H1 (cell line): ENCODE measurements around the gene NAMPT. TPM values are rescaled to one million over a fixed set of nuclear protein-coding genes. Genes with fewer than 3 reads are reported as not detected.

Experiments
- CTCF ChIA-PET: fragments of 300-600 bp; sonication (Branson Sonifier 250); formaldehyde crosslinking; loops from one replicate; lab custom pipeline; 2021; ENCODE audit not compliant: partially characterized antibody; lab: Charles Lee
- POLR2A ChIA-PET: fragments of 300-600 bp; sonication (Branson Sonifier 250); formaldehyde crosslinking; loops from one replicate; lab custom pipeline; 2021; ENCODE audit warnings: inconsistent platforms; ENCODE audit not compliant: partially characterized antibody; lab: Charles Lee
- DNase-seq, 2 experiments: peaks; one replicate each; pipeline versions ENCODE4 v3.0.0 to v3.0.0-alpha.2; 2010 to 2022; ENCODE audit warnings: low spot score in 2 of 2, low read depth in 1 of 2, mixed read lengths in 1 of 2
- FAIRE-seq: peaks from 2 replicates; lab custom pipeline; 2011; peaks lifted over from hg19 to GRCh38; lab: Jason Lieb, UNC
- H2AFZ ChIP-seq: 2 replicates; pipeline ENCODE4 v1.8.1; 2012; ENCODE audit warnings: low read length, inconsistent platforms
- H2AK5ac ChIP-seq: 2 replicates; pipeline ENCODE4 v1.6.1; 2013; ENCODE audit warnings: low read depth, low read length
- H2BK120ac ChIP-seq: replicated peaks from 2 replicates; pipeline ENCODE3; 2013; ENCODE audit warnings: low read depth, low read length, inconsistent platforms
- H2BK12ac ChIP-seq: 2 replicates; pipeline ENCODE4 v1.6.1; 2013; ENCODE audit warnings: low read depth, low read length
- H2BK15ac ChIP-seq: 2 replicates; pipeline ENCODE4 v1.6.1; 2013; ENCODE audit warnings: low read length
- H2BK20ac ChIP-seq: 2 replicates; pipeline ENCODE4 v1.6.1; 2013; ENCODE audit warnings: low read length
- H2BK5ac ChIP-seq: 2 replicates; pipeline ENCODE4 v1.6.1; 2013; ENCODE audit warnings: low read depth, low read length
- H3K14ac ChIP-seq: 2 replicates; pipeline ENCODE4 v1.6.1; 2013; ENCODE audit warnings: inconsistent platforms; ENCODE audit not compliant: insufficient read length
- H3K18ac ChIP-seq: 2 replicates; pipeline ENCODE4 v1.6.1; 2013; ENCODE audit warnings: low read length; ENCODE audit errors: extremely low read depth
- H3K23ac ChIP-seq: 2 replicates; pipeline ENCODE4 v1.6.1; 2013; ENCODE audit warnings: inconsistent platforms; ENCODE audit not compliant: insufficient read length
- H3K23me2 ChIP-seq: 2 replicates; pipeline ENCODE4 v1.6.1; 2013; ENCODE audit warnings: low read depth, low read length
- H3K27ac ChIP-seq: 2 replicates; pipeline ENCODE4 v1.6.1; 2011; ENCODE audit warnings: low read depth, low read length, inconsistent platforms
- H3K27me3 ChIP-seq, 4 experiments: replicated peaks in 1 of 4; 1 replicate in 1 of 4; 2 replicates in 3 of 4; pipeline versions ENCODE4 v1.6.1 to v1.8.1; 2011 to 2013; ENCODE audit warnings: low read length in 3 of 4, mild to moderate bottlenecking in 3 of 4, inconsistent platforms in 2 of 4, mixed read lengths in 2 of 4, moderate library complexity in 1 of 4; ENCODE audit not compliant: control insufficient read depth in 3 of 4, insufficient read depth in 3 of 4; ENCODE audit errors: extremely low read depth in 1 of 4
- H3K36me3 ChIP-seq, 4 experiments: 2 replicates each; pipeline versions ENCODE4 v1.6.1 to v1.8.1; 2011 to 2013; ENCODE audit warnings: mild to moderate bottlenecking in 4 of 4, low read length in 3 of 4, moderate library complexity in 2 of 4, control low read depth in 1 of 4, inconsistent platforms in 1 of 4; ENCODE audit not compliant: insufficient read depth in 4 of 4, control insufficient read depth in 2 of 4
- H3K4ac ChIP-seq: replicated peaks from 2 replicates; pipeline ENCODE3; 2013; ENCODE audit warnings: low read length, low read depth, mixed read lengths, inconsistent platforms; ENCODE audit not compliant: insufficient read length
- H3K4me1 ChIP-seq, 4 experiments: replicated peaks in 1 of 4; 1 replicate in 1 of 4; 2 replicates in 3 of 4; pipeline versions ENCODE4 v1.6.1 to v1.8.1; 2011 to 2013; ENCODE audit warnings: low read length in 3 of 4, inconsistent platforms in 2 of 4, mixed read lengths in 1 of 4; ENCODE audit not compliant: insufficient read depth in 4 of 4, control insufficient read depth in 3 of 4
- H3K4me2 ChIP-seq, 2 experiments: 2 replicates each; pipeline versions ENCODE4 v1.6.1 to v1.8.1; 2011 to 2013; ENCODE audit warnings: low read depth in 2 of 2, low read length in 2 of 2, control low read depth in 1 of 2, inconsistent platforms in 1 of 2, mild to moderate bottlenecking in 1 of 2; ENCODE audit not compliant: insufficient read depth in 1 of 2
- H3K4me3 ChIP-seq, 4 experiments: fragments of 200-600, 300-600 bp in 1 of 4; sonication (generic), shearing (Covaris generic), sonication (Bioruptor Twin) in 1 of 4; 2 replicates each; pipeline versions ENCODE4 v1.5.1 to v1.8.1; 2011 to 2016; ENCODE audit warnings: low read length in 4 of 4, low read depth in 3 of 4, control low read depth in 2 of 4, inconsistent platforms in 2 of 4, mild to moderate bottlenecking in 2 of 4, mixed read lengths in 1 of 4, moderate library complexity in 1 of 4; ENCODE audit not compliant: insufficient read depth in 2 of 4; ENCODE audit errors: extremely low read depth in 1 of 4
- H3K56ac ChIP-seq: replicated peaks from 2 replicates; pipeline ENCODE3; 2013; ENCODE audit warnings: low read depth, mild to moderate bottlenecking, mixed read lengths, low read length, inconsistent platforms; ENCODE audit not compliant: insufficient read length
- H3K79me1 ChIP-seq: 2 replicates; pipeline ENCODE4 v1.6.1; 2013; ENCODE audit warnings: low read depth, low read length, control low read depth
- H3K79me2 ChIP-seq, 2 experiments: 2 replicates each; pipeline versions ENCODE4 v1.6.1 to v1.8.1; 2012 to 2013; ENCODE audit warnings: low read length in 2 of 2, mild to moderate bottlenecking in 2 of 2, inconsistent platforms in 1 of 2; ENCODE audit not compliant: insufficient read depth in 2 of 2, control insufficient read depth in 1 of 2
- H3K9ac ChIP-seq, 4 experiments: replicated peaks in 1 of 4; 1 replicate in 1 of 4; 2 replicates in 3 of 4; pipeline versions ENCODE4 v1.6.1 to v1.8.1; 2011 to 2013; ENCODE audit warnings: low read depth in 3 of 4, low read length in 3 of 4, control low read depth in 2 of 4, mild to moderate bottlenecking in 2 of 4, moderate library complexity in 2 of 4, inconsistent platforms in 1 of 4; ENCODE audit errors: extremely low read depth in 1 of 4
- H3K9me3 ChIP-seq, 2 experiments: 2 replicates each; pipeline versions ENCODE4 v1.6.1 to v1.8.1; 2012 to 2013; ENCODE audit warnings: mild to moderate bottlenecking in 2 of 2, moderate library complexity in 2 of 2, control low read depth in 1 of 2, inconsistent platforms in 1 of 2, low read depth in 1 of 2, low read length in 1 of 2, mixed read lengths in 1 of 2; ENCODE audit not compliant: insufficient read depth in 2 of 2
- H4K20me1 ChIP-seq, 2 experiments: replicated peaks in 1 of 2; 2 replicates each; pipeline versions ENCODE3 to v1.8.1; 2011 to 2013; ENCODE audit warnings: inconsistent platforms in 2 of 2, low read length in 2 of 2, mild to moderate bottlenecking in 1 of 2; ENCODE audit not compliant: insufficient read depth in 2 of 2, control insufficient read depth in 1 of 2
- H4K5ac ChIP-seq: 2 replicates; pipeline ENCODE4 v1.6.1; 2013; ENCODE audit warnings: low read length, low read depth, mixed read lengths, inconsistent platforms; ENCODE audit not compliant: insufficient read length
- H4K8ac ChIP-seq: 2 replicates; pipeline ENCODE4 v1.8.0; 2013; ENCODE audit warnings: mild to moderate bottlenecking, moderate library complexity, low read length, inconsistent platforms; ENCODE audit not compliant: insufficient read depth; ENCODE audit errors: extremely low read depth
- H4K91ac ChIP-seq: replicated peaks from 2 replicates; pipeline ENCODE3; 2013; ENCODE audit warnings: low read length, mixed read lengths, inconsistent platforms; ENCODE audit not compliant: insufficient read length
- CBX5 ChIP-seq: fragments of 300-800, 300-1000 bp; sonication (generic); IDR thresholded peaks from 2 replicates; pipeline ENCODE4 v1.7.1; 2016; ENCODE audit warnings: antibody characterized with exemption, low read length, low read depth
- CTBP2 ChIP-seq: IDR thresholded peaks from 2 replicates; pipeline ENCODE4 v1.7.0; 2011; ENCODE audit warnings: borderline replicate concordance, mild to moderate bottlenecking, moderate library complexity, mixed read lengths, low read length; ENCODE audit not compliant: insufficient read depth, insufficient read length
- MAFK ChIP-seq: IDR thresholded peaks from 2 replicates; pipeline ENCODE4 v1.6.1; 2012; ENCODE audit warnings: low read depth, mild to moderate bottlenecking, improper control_type of control experiment, low read length
- RFX5 ChIP-seq: IDR thresholded peaks from 2 replicates; pipeline ENCODE4 v1.6.1; 2011; ENCODE audit warnings: low read depth, low read length, improper control_type of control experiment, borderline replicate concordance
- TAF1 ChIP-seq: IDR thresholded peaks from 2 replicates; pipeline ENCODE4 v1.6.1; 2011; ENCODE audit warnings: mild to moderate bottlenecking, low read depth, low read length
- WGBS, 2 experiments: shearing (Covaris generic) in 1 of 2; methylation state at CpG; one replicate each; pipeline versions ENCODE4 v1.1.6 to v1.1.7; 2013 to 2015; ENCODE audit warnings: low lambda C conversion rate in 2 of 2, mixed read lengths in 2 of 2, inconsistent platforms in 1 of 2, low coverage in 1 of 2, missing lambda C conversion rate in 1 of 2; ENCODE audit not compliant: insufficient replicate concordance in 2 of 2, insufficient coverage in 1 of 2, insufficient read length in 1 of 2; ENCODE audit errors: extremely low coverage in 1 of 2, missing lambda C conversion rate in 1 of 2; 5-methylcytosine and 5-hydroxymethylcytosine counted together
- polyA plus RNA-seq, 7 experiments: library from polyadenylated mRNA; depleted of rRNA in 3 of 7; stranded (reverse) in 5 of 7; unstranded in 2 of 7; fragments of >200 nt in 5 of 7; fragments of 200-250 nt in 2 of 7; gene quantifications; 1 replicate in 5 of 7; 2 replicates in 1 of 7; 4 replicates in 1 of 7; pipeline versions ENCODE4 v1.2.1 to v1.2.3, GENCODE V29; 2011 to 2013; ENCODE audit warnings: missing spikeins in 2 of 7, mixed read lengths in 2 of 7
- total RNA-seq: library from RNA; stranded (reverse); fragmentation: NEBNext Ultra II Directional; extraction: Animal tissue kit (Norgen Biotek cat#: 25700); gene quantifications from 2 replicates; pipeline ENCODE4 v1.2.1, GENCODE V29; 2021

Gene NAMPT
- total and polyA plus RNA-seq, 2 of the 8 experiments (the other 6 are each of a cell fraction or from before 2014, with no cell fraction given): 15.4 to 95.9 TPM

- no peak overlapping the region for H2AFZ ChIP-seq
- no peak overlapping the region for H3K9ac ChIP-seq
- H2BK5ac ChIP-seq: no peak overlapping the region
- H3K27ac ChIP-seq: no peak overlapping the region
- H3K18ac ChIP-seq: no peak overlapping the region
- no peak overlapping the region for H2BK12ac ChIP-seq
- no peak for DNase-seq
- no peak overlapping the region for H3K4me2 ChIP-seq
- no peaks in the 10 kb centered on the region for H3K36me3 ChIP-seq
- H3K23me2 ChIP-seq: no peaks in the 10 kb centered on the region
- H4K8ac ChIP-seq: no peak overlapping the region; the same call in 1 of the 2 replicates
- no peak overlapping the region for H2BK120ac ChIP-seq
- H3K79me2 ChIP-seq: no peaks in the 10 kb centered on the region
- H3K4me3 ChIP-seq: no peak overlapping the region
- no peaks in the 10 kb centered on the region for H3K9me3 ChIP-seq
- no peak for FAIRE-seq
- H3K14ac ChIP-seq: no peak overlapping the region
- no peaks in the 10 kb centered on the region for H3K79me1 ChIP-seq
- no peak overlapping the region for H2BK20ac ChIP-seq
- ChIA-PET POLR2A (no interaction called here), CTCF (no interaction called here)
- no peaks in the 10 kb centered on the region for H3K4me1 ChIP-seq
- H4K91ac ChIP-seq: no peak overlapping the region
- H4K20me1 ChIP-seq: no peaks in the 10 kb centered on the region
- no peak overlapping the region for H4K5ac ChIP-seq
- TF ChIP-seq TAF1: no peak
- no peak for TF ChIP-seq MAFK
- TF ChIP-seq CBX5: no peak
- no peak for TF ChIP-seq RFX5
- TF ChIP-seq CTBP2: no peak
- no peak overlapping the region for H3K56ac ChIP-seq
- H2BK15ac ChIP-seq: no peak overlapping the region
- 92% methylated on average over 3 of the region's 3 CpGs; no CpG with 5 or more reads in 1 of the 2 experiments for WGBS, 2 experiments
- no peaks in the 10 kb centered on the region for H3K27me3 ChIP-seq
- H2AK5ac ChIP-seq: no peak overlapping the region
- H3K23ac ChIP-seq: no peak overlapping the region
- no peak overlapping the region for H3K4ac ChIP-seq
These were observed 64.5 kb downstream of the NAMPT start for GRCh38 chr7:106220307-106220706.
